A673 (cell line): ENCODE measurements around the gene GOLGA8B. TPM values are rescaled to one million over a fixed set of nuclear protein-coding genes. Genes with fewer than 3 reads are reported as not detected.

Source experiments
- BruUV-seq: library from RNA; stranded (reverse); fragments of 400-500 nt; replicated peaks from 2 replicates; lab custom pipeline; 2021; lab: Mats Ljungman, UMichigan
- CTCF ChIA-PET: fragments of 300-600 bp; sonication (Branson Sonifier 250); formaldehyde crosslinking; loops from one replicate; lab custom pipeline; 2022; ENCODE audit warnings: antibody characterized with exemption; lab: Charles Lee
- POLR2A ChIA-PET: fragments of 300-600 bp; sonication (Branson Sonifier 250); formaldehyde crosslinking; loops from one replicate; lab custom pipeline; 2022; ENCODE audit warnings: antibody characterized with exemption; ENCODE audit not compliant: low non-redundant PET; lab: Charles Lee
- DNase-seq: peaks from one replicate; pipeline ENCODE4 v3.0.0-alpha.2; 2015; ENCODE audit warnings: low spot score
- H3K27ac ChIP-seq: fragments of 200-600 bp; sonication (generic); 2 replicates; pipeline ENCODE4 v1.5.1; 2016; ENCODE audit warnings: mixed run types, low read depth, mild to moderate bottlenecking, mixed read lengths, antibody characterized with exemption, low read length; ENCODE audit not compliant: poor library complexity, severe bottlenecking
- H3K27me3 ChIP-seq: fragments of 200-600 bp; sonication (generic); replicated peaks from 2 replicates; pipeline ENCODE4 v1.6.1; 2017; ENCODE audit warnings: mixed run types, low read depth, mild to moderate bottlenecking, mixed read lengths, antibody characterized with exemption, low read length; ENCODE audit not compliant: insufficient read depth, poor library complexity
- H3K36me3 ChIP-seq: fragments of 200-600 bp; sonication (generic); 2 replicates; pipeline ENCODE4 v1.6.1; 2016; ENCODE audit warnings: mixed run types, mild to moderate bottlenecking, mixed read lengths, antibody characterized with exemption, low read length; ENCODE audit not compliant: insufficient read depth, poor library complexity, severe bottlenecking
- H3K4me1 ChIP-seq: fragments of 200-600 bp; sonication (generic); 2 replicates; pipeline ENCODE4 v1.6.1; 2017; ENCODE audit warnings: mixed run types, mild to moderate bottlenecking, mixed read lengths, antibody characterized with exemption, low read length; ENCODE audit not compliant: insufficient read depth, poor library complexity, severe bottlenecking
- H3K4me3 ChIP-seq: fragments of 200-600 bp; sonication (generic); 2 replicates; pipeline ENCODE4 v1.5.1; 2016; ENCODE audit warnings: low read depth, mixed run types, mild to moderate bottlenecking, mixed read lengths, low read length; ENCODE audit not compliant: poor library complexity, severe bottlenecking
- H3K9me3 ChIP-seq: fragments of 200-600 bp; sonication (generic); 2 replicates; pipeline ENCODE4 v1.6.1; 2016; ENCODE audit warnings: mixed run types, low read depth, mild to moderate bottlenecking, mixed read lengths, antibody characterized with exemption, low read length; ENCODE audit not compliant: poor library complexity, severe bottlenecking
- CTCF ChIP-seq: fragments of 300-800, 200-600 bp; sonication (generic); conservative IDR thresholded peaks from 2 replicates; pipeline ENCODE4 v1.5.1; 2017; ENCODE audit warnings: low read depth, mild to moderate bottlenecking, antibody characterized with exemption, low read length, moderate library complexity, mixed read lengths
- EZH2 ChIP-seq: fragments of 200-600 bp; sonication (generic); IDR thresholded peaks from 2 replicates; pipeline ENCODE4 v1.6.1; 2017; ENCODE audit warnings: borderline replicate concordance, low read depth, mild to moderate bottlenecking, mixed read lengths, antibody characterized with exemption, low read length; ENCODE audit not compliant: poor library complexity, severe bottlenecking
- intact Hi-C: fragments of 100-400 bp; cut with micrococcal nuclease; formaldehyde crosslinking; loops from one replicate; pipeline ENCODE4 v1.10.0; 2022; ENCODE audit not compliant: unreplicated experiment
- total RNA-seq: library from RNA; stranded (reverse); gene quantifications from 2 replicates; pipeline ENCODE4 v1.2.3, GENCODE V29; 2021

The GOLGA8B gene
- total RNA-seq, 1 experiment from 2014 or later: 36.0 TPM

GRCh38 chr15:34597316-34597715 lies 13.9 kb upstream of the GOLGA8B start:
- Histone ChIP-seq H3K4me1 (peaks cover 17% of the 10 kb centered on the region), H3K27ac (no peak overlapping the region), H3K9me3 (no peaks in the 10 kb centered on the region), H3K27me3 (no peaks in the 10 kb centered on the region), H3K4me3 (no peak overlapping the region), H3K36me3 (no peaks in the 10 kb centered on the region)
- POLR2A ChIA-PET: no interaction called here
- no peak for DNase-seq
- CTCF ChIA-PET: no interaction called here
- intact Hi-C loops: no loop called here
- no peak for TF ChIP-seq CTCF
- no peak for TF ChIP-seq EZH2
- no TSS peak for BruUV-seq

- Histone ChIP-seq H3K4me3 (no peak overlapping the region), H3K36me3 (no peaks in the 10 kb centered on the region), H3K4me1 (peaks cover 12% of the 10 kb centered on the region), H3K9me3 (no peaks in the 10 kb centered on the region), H3K27ac (no peak overlapping the region), H3K27me3 (no peaks in the 10 kb centered on the region)
- intact Hi-C loops: no loop called here
- ChIA-PET CTCF (no interaction called here), POLR2A (no interaction called here)
- TF ChIP-seq CTCF (no peak), EZH2 (no peak)
- BruUV-seq: no TSS peak
- DNase-seq: no peak
Measured at GRCh38 chr15:34594361-34594760, 10.9 kb upstream of the GOLGA8B start.

- ChIA-PET POLR2A (no interaction called here), CTCF (no interaction called here)
- Histone ChIP-seq H3K27ac (no peak overlapping the region), H3K9me3 (no peaks in the 10 kb centered on the region), H3K27me3 (no peaks in the 10 kb centered on the region), H3K4me1 (peaks cover 4% of the 10 kb centered on the region), H3K36me3 (no peaks in the 10 kb centered on the region), H3K4me3 (no peak overlapping the region)
- no TSS peak for BruUV-seq
- no peak for TF ChIP-seq EZH2
- no peak for TF ChIP-seq CTCF
- intact Hi-C loops: no loop called here
- DNase-seq: no peak
Measured at GRCh38 chr15:34591306-34591705, 7.9 kb upstream of the GOLGA8B start.
